HUES6 (cell line): ENCODE results near the gene ANO1.

Experiments used
- H3K27ac ChIP-seq: 2 replicates; pipeline ENCODE4 v1.7.0; 2013; ENCODE audit warnings: low read depth, mild to moderate bottlenecking, low read length, inconsistent platforms
- H3K27me3 ChIP-seq: 2 replicates; pipeline ENCODE4 v1.6.1; 2013; ENCODE audit warnings: low read length; ENCODE audit not compliant: control insufficient read depth, insufficient read depth
- H3K36me3 ChIP-seq: 2 replicates; pipeline ENCODE4 v1.6.1; 2013; ENCODE audit warnings: low read length; ENCODE audit not compliant: control insufficient read depth, insufficient read depth
- H3K4me1 ChIP-seq: 2 replicates; pipeline ENCODE4 v1.6.1; 2013; ENCODE audit warnings: low read length; ENCODE audit not compliant: control insufficient read depth, insufficient read depth
- H3K4me3 ChIP-seq: 2 replicates; pipeline ENCODE4 v1.5.1; 2013; ENCODE audit warnings: low read depth, low read length
- H3K9ac ChIP-seq: one replicate; pipeline ENCODE4 v1.6.1; 2013; ENCODE audit warnings: mild to moderate bottlenecking, low read length
- H3K9me3 ChIP-seq: 2 replicates; pipeline ENCODE4 v1.6.1; 2013; ENCODE audit warnings: low read depth, low read length; ENCODE audit not compliant: control insufficient read depth, insufficient read depth

Gene ANO1

DNA sequence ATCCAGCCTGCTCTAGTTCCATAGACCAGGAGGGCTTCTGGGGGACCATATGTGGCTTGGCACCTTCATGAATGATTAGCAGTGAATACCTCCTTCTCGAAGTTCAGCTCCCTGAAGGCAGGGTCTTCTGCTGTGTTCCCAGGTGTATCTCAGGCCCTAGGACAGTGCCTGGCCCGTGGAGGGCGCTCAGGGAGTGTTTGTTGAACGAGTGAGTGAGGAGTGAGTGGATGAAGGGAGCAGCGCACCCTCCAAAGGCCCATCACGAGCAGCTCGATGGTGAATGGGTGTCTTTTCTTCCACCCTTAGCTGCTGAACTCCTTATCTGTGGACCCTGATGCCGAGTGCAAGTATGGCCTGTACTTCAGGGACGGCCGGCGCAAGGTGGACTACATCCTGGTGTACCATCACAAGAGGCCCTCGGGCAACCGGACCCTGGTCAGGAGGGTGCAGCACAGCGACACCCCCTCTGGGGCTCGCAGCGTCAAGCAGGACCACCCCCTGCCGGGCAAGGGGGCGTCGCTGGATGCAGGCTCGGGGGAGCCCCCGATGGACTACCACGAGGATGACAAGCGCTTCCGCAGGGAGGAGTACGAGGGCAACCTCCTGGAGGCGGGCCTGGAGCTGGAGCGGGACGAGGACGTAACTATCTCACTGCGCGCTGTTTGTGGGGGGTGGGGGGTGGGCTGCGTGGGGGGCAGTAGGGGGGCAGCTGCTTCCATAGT is 9.5 kb downstream of the ANO1 start:
- Histone ChIP-seq H3K4me3 (no peak overlapping the region), H3K27me3 (peaks cover 2% of the 10 kb centered on the region; the same call in 1 of the 2 replicates), H3K4me1 (peaks cover 3% of the 10 kb centered on the region; the same call in 1 of the 2 replicates), H3K36me3 (no peaks in the 10 kb centered on the region), H3K27ac (no peak overlapping the region), H3K9me3 (peaks cover 3% of the 10 kb centered on the region; the same call in 1 of the 2 replicates), H3K9ac (no peak overlapping the region)

DNA sequence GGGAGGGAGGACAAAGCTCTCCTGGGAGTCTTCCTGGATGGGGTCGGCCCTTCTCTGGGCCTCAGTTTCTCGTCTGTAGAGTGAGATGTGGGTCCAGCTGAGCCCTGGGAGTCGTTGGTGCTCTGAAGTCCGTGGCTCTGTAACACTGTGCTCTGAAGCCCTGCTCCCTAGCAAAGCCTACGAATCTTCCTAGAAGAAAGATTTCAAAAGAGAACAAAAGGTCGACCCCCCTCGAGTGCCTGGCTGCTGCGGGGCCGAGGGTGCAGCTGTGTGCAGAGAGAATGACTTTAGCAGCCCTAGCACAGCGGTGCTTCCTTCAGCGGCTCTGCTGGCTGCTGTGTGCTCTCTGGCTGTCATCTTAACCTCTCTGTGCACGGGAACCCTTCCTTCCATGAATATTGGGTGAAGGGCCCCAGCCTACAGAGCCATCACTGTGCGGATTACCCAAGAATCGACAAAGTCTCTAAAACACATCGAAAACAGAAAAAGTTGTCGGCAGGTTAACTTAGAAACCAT is 10.7 kb downstream of the ANO1 start:
- Histone ChIP-seq H3K9ac (no peak overlapping the region), H3K4me3 (no peak overlapping the region), H3K4me1 (peaks cover 3% of the 10 kb centered on the region; the same call in 1 of the 2 replicates), H3K9me3 (peaks cover 3% of the 10 kb centered on the region; the same call in 1 of the 2 replicates), H3K36me3 (no peaks in the 10 kb centered on the region), H3K27ac (no peak overlapping the region), H3K27me3 (no peaks in the 10 kb centered on the region)

DNA sequence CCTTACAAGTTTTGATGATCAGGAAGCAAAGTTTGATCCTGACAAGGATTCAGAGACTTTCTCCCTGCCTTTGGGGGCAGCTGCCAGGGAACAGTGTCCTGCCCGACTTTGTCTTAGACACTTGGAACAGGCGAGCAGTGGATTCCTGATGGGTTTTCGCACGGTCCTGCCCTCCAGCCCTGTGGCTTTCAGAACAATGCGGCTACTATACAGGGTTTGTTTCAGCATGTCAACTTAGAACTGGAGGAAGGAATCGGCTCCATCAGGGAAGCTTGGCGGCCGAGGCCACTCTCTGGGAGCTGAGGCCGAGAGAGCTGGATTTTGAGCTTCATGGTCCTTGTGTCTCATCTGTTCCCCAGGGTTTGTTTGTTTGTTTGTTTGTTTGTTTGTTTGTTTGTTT is 11.5 kb downstream of the ANO1 start:
- Histone ChIP-seq H3K27ac (no peak overlapping the region), H3K4me3 (no peak overlapping the region), H3K36me3 (no peaks in the 10 kb centered on the region), H3K4me1 (peaks cover 3% of the 10 kb centered on the region; the same call in 1 of the 2 replicates), H3K9ac (no peak overlapping the region), H3K27me3 (no peaks in the 10 kb centered on the region), H3K9me3 (peaks cover 3% of the 10 kb centered on the region; the same call in 1 of the 2 replicates)

DNA sequence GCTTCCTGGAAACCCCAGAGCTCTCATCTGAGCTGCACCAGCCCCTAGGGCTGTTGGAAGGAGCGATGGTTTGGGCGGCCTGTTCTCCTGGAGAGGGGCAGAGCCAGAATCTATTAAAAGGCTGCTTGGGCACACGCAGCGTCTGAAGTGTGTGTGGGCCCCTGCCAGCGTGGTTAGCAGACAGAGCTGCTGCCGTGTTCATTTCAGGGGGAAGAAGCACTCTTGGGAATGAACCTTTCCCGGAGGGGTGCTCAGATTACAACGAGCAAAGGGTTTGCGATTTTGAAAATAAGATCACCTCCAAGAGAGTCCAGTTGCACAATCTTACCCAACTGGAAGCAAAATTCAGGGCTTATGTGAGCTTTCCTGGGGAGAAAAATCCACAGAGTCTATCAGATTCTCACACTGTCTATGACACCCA is 12.9 kb downstream of the ANO1 start:
- H3K27ac ChIP-seq = no peak overlapping the region
- peaks cover 3% of the 10 kb centered on the region; the same call in 1 of the 2 replicates for H3K9me3 ChIP-seq
- no peak overlapping the region for H3K9ac ChIP-seq
- H3K4me3 ChIP-seq = no peak overlapping the region
- no peaks in the 10 kb centered on the region for H3K27me3 ChIP-seq
- H3K4me1 ChIP-seq = peaks cover 3% of the 10 kb centered on the region; the same call in 1 of the 2 replicates
- no peaks in the 10 kb centered on the region for H3K36me3 ChIP-seq

DNA sequence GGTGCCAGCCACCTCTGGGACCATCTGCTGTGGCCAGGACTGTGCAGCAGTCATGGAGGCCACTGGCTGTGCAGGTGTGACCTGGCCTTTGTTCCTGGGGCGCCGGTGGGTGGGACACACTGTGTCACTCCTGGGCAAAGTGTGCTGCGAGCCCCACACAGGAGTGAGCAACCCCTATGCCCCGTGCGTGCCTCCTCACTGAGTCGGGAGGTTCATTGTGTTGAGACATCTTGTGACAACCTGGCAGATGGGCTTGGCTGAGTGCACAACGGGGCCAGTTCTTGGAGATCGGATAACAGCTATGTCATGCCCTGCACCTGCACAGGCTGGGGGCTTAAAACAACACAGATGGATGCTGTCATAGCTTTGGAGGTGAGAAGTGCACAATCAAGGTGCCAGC is 13.5 kb downstream of the ANO1 start:
- H3K4me1 ChIP-seq = peaks cover 3% of the 10 kb centered on the region; the same call in 1 of the 2 replicates
- H3K36me3 ChIP-seq = no peaks in the 10 kb centered on the region
- no peak overlapping the region for H3K4me3 ChIP-seq
- H3K27me3 ChIP-seq = no peaks in the 10 kb centered on the region
- H3K9ac ChIP-seq = no peak overlapping the region
- H3K27ac ChIP-seq = no peak overlapping the region
- H3K9me3 ChIP-seq = peaks cover 3% of the 10 kb centered on the region; the same call in 1 of the 2 replicates

DNA sequence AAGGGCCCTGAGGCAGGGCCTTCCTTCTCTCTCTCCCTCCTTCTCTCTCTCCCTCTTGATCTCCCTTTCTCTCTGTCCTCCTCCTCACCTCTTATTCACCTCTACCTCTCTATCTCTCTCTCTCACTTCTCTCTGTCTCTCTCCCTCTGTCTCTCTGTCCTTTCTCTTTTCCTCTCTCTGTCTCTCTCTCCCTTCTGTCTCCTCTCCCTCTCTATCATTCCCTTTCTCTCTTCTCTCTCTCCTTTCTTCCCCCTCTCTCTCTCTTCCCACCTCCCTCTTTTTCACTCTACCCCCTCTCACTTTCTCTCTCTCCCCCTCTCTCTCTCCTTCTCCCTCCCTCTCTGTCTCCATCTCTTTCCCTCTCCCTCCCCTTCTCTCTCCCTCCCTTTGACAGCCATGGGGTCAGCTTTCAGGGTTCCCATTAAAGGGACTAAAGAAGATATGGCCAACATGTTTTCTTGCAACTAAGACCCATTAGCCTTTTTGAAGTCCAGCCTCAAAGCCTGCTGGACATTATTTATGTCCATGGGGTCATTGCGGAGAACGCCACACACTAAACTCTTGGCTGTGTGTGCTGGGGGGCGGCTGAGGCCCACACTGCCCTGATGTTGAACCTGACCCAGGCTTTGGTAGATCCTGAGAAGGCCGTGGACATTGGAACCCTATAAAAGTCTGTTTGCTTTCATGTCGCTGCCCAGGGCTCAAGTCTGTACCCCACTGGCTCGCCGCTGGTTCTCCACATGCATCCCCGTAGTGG is 15.0 kb downstream of the ANO1 start:
- Histone ChIP-seq H3K36me3 (no peaks in the 10 kb centered on the region), H3K27me3 (no peaks in the 10 kb centered on the region), H3K9me3 (peaks cover 3% of the 10 kb centered on the region; the same call in 1 of the 2 replicates), H3K4me1 (no peaks in the 10 kb centered on the region), H3K9ac (no peak overlapping the region), H3K27ac (no peak overlapping the region), H3K4me3 (no peak overlapping the region)

DNA sequence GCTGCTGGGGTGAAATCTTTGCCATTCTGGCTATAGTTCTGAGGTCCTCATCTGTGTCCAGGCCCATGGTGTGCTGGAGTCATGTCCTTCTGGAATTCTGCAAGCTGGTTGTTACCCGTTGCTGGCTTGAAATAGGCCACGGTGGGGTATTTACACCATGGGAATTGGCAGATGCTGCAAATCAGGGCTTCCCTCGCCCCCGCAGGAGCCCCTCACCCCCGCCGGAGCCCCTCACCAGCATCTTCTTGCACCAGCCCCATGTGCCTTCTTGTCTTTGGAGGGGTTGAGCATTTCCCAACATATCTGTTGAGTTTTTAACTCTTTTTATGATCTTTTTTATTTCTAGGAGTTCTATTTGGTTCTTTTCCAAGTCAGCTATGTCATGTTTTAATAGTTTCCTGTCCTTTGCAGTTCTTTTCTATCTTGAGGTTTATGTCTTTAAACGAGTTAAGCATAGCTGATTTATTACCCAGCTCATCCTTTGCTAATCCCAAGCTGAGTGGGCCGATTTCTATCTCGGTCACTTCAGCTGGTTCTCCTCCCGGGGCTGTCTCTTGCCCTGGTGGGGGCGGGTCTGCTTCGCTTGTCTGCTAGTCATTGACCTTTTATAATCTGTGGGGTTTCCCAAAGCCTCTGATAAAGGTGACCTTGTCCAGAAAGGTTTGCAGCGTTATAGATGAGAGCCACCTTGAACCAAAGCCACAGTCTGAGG is 17.6 kb downstream of the ANO1 start:
- H3K4me3 ChIP-seq = no peak overlapping the region
- no peaks in the 10 kb centered on the region for H3K4me1 ChIP-seq
- peaks cover 3% of the 10 kb centered on the region; the same call in 1 of the 2 replicates for H3K9me3 ChIP-seq
- no peak overlapping the region for H3K27ac ChIP-seq
- no peaks in the 10 kb centered on the region for H3K27me3 ChIP-seq
- no peak overlapping the region for H3K9ac ChIP-seq
- H3K36me3 ChIP-seq = no peaks in the 10 kb centered on the region

DNA sequence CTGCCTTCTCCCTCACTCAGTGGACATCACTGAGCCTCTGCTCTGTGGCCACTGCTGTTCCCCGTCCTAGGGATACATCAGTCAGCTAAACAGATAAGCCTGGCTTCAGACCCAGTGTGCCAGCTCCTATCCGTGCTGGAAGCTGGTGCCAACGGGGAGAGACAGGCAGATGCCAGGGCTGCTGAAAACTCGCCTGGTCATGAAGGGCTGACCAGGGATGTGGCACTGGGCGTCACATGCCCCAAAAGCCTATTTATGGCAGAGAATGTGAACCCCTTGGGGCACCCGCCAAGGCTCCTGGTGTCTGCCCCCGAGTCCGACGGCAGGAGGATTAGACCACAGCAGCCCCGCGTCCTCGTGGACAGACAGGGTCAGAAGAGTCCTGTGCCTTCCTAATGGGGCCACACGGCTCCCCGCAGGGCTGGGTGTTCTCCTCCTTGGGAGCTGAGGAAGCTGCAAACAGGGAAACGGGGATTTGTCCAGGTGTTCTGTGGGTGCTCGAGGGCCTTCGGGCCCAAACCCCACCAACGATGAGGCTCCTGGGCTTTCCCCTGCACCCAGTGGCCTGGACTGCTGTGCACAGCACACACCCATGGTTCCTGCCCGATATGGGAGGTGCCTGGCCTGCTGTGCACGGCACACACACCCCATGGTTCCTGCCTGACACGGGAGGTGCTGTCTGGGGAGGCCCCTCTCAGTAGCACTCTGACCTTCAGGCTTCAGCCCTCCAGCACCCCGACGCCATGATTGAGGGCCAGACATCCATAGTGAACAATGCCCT is 19.9 kb downstream of the ANO1 start:
- no peaks in the 10 kb centered on the region for H3K4me1 ChIP-seq
- H3K36me3 ChIP-seq = no peaks in the 10 kb centered on the region
- H3K9me3 ChIP-seq = no peaks in the 10 kb centered on the region
- H3K9ac ChIP-seq = no peak overlapping the region
- H3K27ac ChIP-seq = no peak overlapping the region
- no peaks in the 10 kb centered on the region for H3K27me3 ChIP-seq
- no peak overlapping the region for H3K4me3 ChIP-seq

DNA sequence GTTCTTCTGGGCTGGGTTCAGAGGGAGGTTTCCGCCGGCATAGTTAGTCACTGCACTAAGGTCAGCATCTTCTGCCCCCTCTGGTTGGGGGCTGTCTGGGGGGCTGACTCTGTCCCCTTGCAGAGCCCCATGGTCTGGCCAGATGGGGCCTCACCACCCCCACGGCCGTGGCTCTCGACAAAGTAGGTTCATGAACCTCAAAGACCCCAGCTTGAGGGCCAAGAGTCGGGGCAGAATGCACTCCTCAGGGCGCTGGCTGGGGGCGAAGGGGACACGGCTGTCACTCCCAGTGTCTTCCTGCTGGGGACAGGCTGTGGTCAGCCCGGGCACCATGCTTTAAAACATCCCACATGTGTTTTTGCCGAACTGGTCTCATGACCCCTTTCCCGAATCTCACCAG is 20.8 kb downstream of the ANO1 start:
- no peak overlapping the region for H3K27ac ChIP-seq
- H3K4me3 ChIP-seq = no peak overlapping the region
- no peaks in the 10 kb centered on the region for H3K36me3 ChIP-seq
- no peaks in the 10 kb centered on the region for H3K27me3 ChIP-seq
- H3K4me1 ChIP-seq = peaks cover 6% of the 10 kb centered on the region; the same call in 1 of the 2 replicates
- H3K9ac ChIP-seq = no peak overlapping the region
- H3K9me3 ChIP-seq = no peaks in the 10 kb centered on the region

DNA sequence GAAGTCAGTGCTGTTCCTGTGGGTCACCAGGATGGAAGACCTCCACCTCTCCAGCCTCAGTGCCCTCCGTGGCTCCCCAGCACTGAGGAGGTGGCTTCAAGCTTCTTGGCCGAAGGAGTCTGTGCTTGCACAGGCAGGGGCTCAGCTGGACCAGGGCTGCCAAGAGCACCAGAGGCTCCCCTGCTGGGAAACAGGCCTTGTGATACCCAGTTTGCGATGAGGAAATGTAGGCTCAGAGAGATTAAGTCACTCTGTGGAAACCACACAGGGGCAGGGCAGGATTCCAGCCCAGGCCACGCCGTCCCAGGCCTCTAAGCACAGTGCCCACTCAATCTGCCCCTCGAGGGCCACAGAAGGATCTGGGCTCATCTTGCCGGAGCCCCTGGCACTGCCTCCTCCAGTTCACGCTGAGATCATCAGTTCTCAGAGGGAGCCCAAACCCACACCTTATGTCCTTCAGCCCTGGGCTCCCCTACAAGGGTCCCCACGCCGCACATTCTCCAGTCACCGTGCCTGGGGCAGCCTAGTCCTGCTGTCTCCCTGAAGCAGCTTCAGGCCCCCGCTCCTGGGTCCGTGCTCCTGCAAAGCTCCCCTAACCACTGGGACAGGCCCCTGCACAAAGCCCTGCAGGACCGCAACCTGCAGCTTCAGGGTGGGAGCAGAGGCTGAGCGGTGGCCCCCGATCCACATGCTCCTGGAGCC is 21.6 kb downstream of the ANO1 start:
- no peaks in the 10 kb centered on the region for H3K36me3 ChIP-seq
- peaks cover 10% of the 10 kb centered on the region; the same call in 1 of the 2 replicates for H3K4me1 ChIP-seq
- no peaks in the 10 kb centered on the region for H3K27me3 ChIP-seq
- H3K27ac ChIP-seq = no peak overlapping the region
- no peak overlapping the region for H3K4me3 ChIP-seq
- H3K9me3 ChIP-seq = no peaks in the 10 kb centered on the region
- no peak overlapping the region for H3K9ac ChIP-seq
